NCI-H69 (cell line): Measurements from ENCODE around the gene NUP58.

Source experiments
- DNase-seq: peaks from one replicate; lab custom pipeline; 2025; lab: John Stamatoyannopoulos, UW

The NUP58 gene

DNA sequence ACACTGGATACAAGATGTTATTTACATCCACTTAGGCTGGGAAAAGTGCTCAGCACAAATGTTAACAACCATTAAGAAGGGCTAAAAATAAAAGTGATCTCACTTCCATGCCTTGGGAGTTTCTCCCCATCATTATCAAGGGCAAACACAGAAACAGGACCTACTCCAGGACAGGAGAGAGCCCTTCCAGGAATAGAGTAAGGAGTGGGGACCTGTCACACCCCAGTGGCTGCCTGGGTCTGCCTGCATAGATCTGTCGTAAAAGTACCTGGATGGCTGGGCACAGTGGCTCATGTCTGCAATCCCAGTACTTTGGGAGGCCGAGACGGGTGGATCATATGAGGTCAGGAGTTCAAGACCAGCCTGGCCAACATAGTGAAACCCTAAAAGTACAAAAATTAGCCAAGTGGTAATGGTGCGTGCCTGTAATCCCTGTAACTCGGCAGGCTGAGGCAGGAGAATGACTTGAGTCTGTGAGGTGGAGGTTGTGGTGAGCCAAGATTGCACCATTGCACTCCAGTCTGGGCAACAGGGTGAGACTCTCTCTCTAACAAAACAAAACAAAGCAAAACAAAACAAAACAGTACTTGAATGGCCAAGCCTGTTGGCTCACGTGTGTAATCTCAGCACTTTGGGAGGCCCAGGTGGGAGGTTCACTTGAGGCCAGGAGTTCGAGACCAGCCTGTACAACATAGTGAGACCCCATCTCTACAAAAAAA lies 76.0 kb downstream of the NUP58 start:
- no peak for DNase-seq

GRCh38 chr13:25378528-25378927 lies 77.1 kb downstream of the NUP58 start:
- no peak for DNase-seq

DNA sequence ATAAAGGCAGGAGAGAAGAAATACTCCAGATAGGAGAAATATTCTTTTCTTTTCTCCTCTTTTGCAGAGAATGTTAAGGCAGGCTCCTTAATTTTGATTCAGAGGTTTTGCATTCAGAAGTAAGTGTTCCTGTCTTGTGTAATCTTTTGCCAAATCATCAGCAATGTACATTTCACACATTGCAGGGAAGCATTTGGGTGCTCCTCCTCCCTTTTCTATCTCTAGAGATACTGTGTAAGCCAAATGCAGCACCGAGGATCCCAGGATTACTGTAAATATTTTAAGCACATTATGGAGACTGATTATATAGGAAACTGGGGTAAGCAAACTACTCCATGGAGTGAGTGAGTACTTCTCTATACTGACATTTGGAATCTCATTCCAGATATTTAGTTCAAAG lies 77.6 kb downstream of the NUP58 start:
- no peak for DNase-seq

GRCh38 chr13:25380082-25380481 lies 78.7 kb downstream of the NUP58 start:
- DNase-seq: no peak

DNA sequence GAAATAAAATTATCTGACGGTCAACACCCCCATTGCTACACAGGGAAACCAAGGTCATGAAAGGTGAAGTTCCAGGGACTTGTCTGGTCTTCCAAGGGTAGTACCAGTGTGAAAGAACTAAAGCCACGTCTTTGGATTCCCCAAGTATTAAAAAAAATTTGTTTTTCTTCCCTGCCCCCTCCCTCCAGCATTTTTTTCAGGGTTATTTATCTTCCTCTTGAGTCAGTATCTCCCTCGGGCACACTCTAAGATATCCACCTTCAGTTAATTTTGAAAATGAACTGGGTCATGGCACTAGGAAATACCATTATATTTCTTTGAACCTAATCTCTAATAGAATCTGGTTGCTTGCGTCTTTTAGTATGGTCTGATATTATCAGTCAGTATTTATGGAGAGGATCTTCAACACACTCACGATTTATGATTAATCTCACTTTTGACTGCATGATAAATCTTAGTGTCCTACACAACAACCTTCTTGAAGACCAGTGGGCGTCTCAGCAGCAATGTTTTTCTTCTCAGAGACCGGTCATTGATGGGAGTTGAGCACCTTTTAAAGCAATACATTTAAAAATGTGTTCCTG lies 79.4 kb downstream of the NUP58 start:
- DNase-seq: no peak

GRCh38 chr13:25384758-25385410 lies 83.5 kb downstream of the NUP58 start:
- no peak for DNase-seq

GRCh38 chr13:25391932-25392331 lies 90.5 kb downstream of the NUP58 start:
- DNase-seq: no peak
